SW480 (cell line): ENCODE data around the gene PARD6B.
"Not testable (repeated sequence)": the region's sequence is repeated elsewhere in the genome, so short reads cannot be mapped to it uniquely, and the experiment has no call there.

Experiments
- DNase-seq: peaks from one replicate; pipeline ENCODE4 v3.0.0-alpha.2; 2016; ENCODE audit warnings: low spot score

PARD6B gene

GRCh38 chr20:50776122-50776817 is 44.9 kb downstream of the PARD6B start:
- no peak for DNase-seq

GRCh38 chr20:50777373-50777772 is 46.0 kb downstream of the PARD6B start:
- no peak for DNase-seq

- not testable (repeated sequence) for DNase-seq
These were observed 47.6 kb downstream of the PARD6B start for GRCh38 chr20:50778994-50779393.

GRCh38 chr20:50783390-50783789 is 52.0 kb downstream of the PARD6B start:
- DNase-seq, result no peak

- DNase-seq, result no peak
These were observed 52.5 kb downstream of the PARD6B start for GRCh38 chr20:50783903-50784302.

GRCh38 chr20:50784464-50784863 is 53.1 kb downstream of the PARD6B start:
- DNase-seq, result no peak

- no peak for DNase-seq
These were observed 55.3 kb downstream of the PARD6B start for GRCh38 chr20:50786703-50787102.

- no peak for DNase-seq
These were observed 55.8 kb downstream of the PARD6B start for GRCh38 chr20:50787181-50787580.

- DNase-seq, result peak; percentile 76
These were observed 56.9 kb downstream of the PARD6B start for GRCh38 chr20:50788045-50788991.

GRCh38 chr20:50789968-50790650 is 58.7 kb downstream of the PARD6B start:
- DNase-seq, result peak; percentile 28

- DNase-seq, result peak; percentile 97
These were observed 59.4 kb downstream of the PARD6B start for GRCh38 chr20:50790651-50791277.

- DNase-seq, result no peak
These were observed 61.6 kb downstream of the PARD6B start for GRCh38 chr20:50792708-50793574.

GRCh38 chr20:50793575-50794016 is 62.2 kb downstream of the PARD6B start:
- not testable (repeated sequence) for DNase-seq

- DNase-seq, result no peak
These were observed 62.9 kb downstream of the PARD6B start for GRCh38 chr20:50794181-50794845.

- peak; percentile 91 for DNase-seq
These were observed 63.7 kb downstream of the PARD6B start, which contains the start of gene BCAS4 for GRCh38 chr20:50794846-50795634. BCAS4 (plus strand) TSS chr20:50795061; CDS start chr20:50795084, 23 bp downstream.

- DNase-seq, result no peak
These were observed 65.8 kb downstream of the PARD6B start for GRCh38 chr20:50797142-50797541.

- DNase-seq, result no peak
These were observed 67.3 kb downstream of the PARD6B start for GRCh38 chr20:50798650-50799049.

- no peak for DNase-seq
These were observed 68.0 kb downstream of the PARD6B start for GRCh38 chr20:50799176-50799889.
